HG02798 (cell line): ENCODE measurements around the gene GRAMD2B.
A peak's percentile ranks its signal among the peaks of the same experiment; 100 is the strongest.

Experiments used
- ATAC-seq: cut with Tn5 transposase; IDR thresholded peaks from one replicate; pipeline ENCODE4 v1.9.1; 2021; ENCODE audit warnings: mild to moderate bottlenecking; ENCODE audit not compliant: unreplicated experiment, poor library complexity

The GRAMD2B gene

DNA sequence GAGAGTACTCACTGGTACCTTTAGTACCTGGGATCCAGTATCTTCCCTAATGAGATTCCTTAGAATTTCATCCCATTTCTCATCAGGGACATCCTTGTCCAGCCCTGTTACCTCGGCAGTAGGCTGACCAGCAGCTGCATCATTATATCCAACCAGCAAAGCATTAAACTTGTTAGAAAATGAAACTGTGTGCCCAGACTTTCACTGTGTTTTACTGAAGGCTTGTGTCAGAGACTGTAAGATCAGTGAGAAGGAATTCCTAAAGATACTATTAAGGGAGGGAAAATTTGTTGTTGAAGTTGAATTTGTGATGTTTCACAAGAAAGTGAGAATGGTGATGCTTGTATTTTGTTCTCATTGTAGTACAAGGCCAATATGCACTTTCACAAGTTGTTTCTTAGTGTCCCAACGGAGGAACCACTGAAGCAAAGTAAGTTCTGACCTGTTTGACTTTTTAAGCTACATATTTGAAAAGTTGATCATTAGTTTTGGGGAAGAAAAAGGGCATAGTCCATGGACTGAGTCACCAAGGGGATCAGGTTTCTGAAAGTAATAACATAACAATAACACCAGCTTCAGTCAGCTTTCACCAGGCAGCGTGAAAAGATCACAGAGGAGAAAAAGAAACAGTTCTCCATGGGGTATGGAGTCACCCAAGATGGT is 48.8 kb downstream of the GRAMD2B start:
- ATAC-seq = no peak

DNA sequence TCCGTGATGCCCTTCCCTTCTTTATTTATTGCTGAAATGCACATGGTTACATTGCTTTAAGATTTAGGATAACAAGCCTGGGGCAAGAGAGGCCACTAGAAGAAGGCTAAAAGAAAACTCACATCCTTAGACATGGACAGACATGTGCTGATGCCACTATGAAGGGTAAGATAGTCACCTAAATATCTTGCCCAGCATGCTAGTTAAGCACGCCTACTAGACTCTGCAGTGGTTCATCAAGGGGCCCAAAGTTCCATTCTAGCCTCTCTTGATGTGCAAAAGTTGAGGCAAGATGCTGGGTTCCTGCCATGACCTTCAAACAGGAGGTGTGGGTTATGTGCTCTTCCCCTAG is 49.3 kb downstream of the GRAMD2B start:
- no peak for ATAC-seq

DNA sequence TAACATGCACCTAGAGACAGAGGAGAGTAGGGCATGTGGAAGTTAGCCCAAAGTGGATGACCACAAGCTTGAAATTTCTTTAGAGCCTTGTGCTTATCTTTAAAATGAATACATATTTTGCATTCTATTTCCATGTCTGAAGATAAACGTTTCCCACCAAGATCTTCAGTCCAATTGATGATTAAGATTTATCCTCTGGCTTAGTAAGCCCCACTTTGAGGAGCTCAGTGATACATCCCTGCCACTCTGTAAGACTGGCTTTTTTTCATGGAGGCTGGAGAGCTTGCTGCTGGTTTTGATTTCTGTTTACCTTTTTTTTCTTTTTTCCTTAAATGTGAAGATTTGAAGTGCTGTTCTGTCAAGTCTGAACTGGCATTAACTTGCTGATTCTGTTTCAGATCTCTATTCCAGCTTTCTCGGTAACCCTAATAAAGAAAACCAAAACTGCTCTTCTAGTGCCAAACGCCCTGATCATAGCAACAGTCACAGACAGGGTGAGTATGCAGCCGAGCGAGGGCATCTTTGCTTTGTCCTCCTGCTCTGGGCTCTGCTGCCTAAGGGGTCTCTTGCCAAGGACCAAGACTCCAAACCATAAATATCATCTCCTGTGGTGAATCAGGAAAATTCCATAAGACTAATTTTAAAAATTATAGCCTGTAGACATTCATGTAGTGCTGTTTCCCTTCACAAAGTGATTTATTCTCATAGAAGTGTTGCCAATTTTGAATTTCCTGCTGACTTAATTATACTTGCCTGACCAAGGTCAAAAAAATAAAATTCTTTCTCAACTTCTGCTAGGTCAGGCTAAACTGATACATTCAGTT is 54.3 kb downstream of the GRAMD2B start:
- ATAC-seq = no peak

DNA sequence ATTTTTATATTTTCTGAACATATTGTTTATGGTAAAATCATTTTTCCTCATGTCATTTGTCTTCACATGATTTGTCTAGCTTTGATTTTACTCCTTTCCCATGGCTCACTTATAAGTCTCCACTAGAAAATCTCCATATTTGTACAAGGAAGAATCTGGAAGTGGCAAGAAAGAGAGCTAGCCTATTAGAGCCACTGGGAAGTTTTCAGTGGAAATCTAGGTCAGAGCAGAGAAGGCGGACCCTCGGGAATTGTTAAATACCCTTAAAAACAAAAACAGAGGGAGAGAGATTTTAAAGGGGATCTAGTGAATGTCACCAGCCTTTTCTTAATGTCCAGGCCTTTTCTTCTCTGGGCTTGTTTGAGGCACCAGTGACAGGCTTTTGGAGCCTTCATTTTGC is 56.6 kb downstream of the GRAMD2B start:
- ATAC-seq = no peak

DNA sequence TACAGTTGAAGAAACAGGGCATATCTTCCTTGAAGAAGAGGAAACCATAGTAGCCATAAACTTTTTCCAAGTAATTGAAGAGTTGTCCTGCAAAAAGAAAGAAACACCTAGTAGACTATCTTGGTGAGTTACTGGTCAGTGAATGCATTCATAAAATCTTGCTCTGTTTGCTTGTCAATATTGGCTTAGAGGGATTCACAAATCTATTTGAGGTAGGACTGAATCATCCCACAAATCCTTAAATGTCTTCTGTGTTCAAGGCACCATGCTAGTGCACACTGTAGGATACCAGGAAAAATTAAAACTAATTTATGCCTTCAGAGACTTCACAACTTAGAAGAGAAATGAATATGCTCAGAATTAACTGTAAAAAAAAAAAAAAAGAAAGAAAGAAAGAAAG is 57.6 kb downstream of the GRAMD2B start:
- no peak for ATAC-seq

DNA sequence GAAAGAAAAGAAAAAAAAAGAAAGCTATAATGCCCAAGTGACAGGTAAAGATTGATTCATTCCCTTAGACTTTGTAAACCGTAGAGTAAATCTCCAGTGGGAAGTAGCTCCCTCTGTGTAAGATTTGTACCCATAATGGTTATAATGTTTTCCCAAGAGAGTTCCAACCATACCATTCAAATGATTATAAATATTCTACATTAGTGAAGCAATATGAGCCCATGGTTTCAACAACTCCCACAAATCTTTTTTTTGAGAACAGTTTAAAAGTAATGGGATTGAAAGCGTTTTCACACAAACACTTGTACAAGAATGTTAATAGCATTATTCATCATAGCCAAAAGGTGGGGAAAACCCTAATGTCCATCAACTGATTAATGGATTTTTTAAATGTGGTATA is 58.0 kb downstream of the GRAMD2B start:
- no peak for ATAC-seq

DNA sequence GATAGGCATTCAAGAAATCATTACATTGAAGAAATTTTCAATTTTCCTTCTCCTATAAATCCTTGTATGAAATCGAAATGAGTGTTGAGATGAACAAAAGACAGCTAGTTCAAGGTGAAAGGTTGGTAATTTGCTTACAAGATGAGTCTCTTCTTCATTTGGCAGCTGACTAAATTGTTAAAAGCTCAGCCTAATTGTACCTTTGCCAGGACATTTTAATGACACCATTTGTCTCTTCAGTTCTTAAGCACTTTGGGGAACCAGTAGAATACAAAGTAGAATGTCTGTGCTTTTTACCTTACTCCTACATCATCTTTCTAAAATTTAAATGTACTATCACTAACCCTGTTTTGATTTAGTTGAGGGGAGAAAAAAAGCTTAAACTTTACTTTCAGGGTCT is 59.4 kb downstream of the GRAMD2B start:
- no peak for ATAC-seq

DNA sequence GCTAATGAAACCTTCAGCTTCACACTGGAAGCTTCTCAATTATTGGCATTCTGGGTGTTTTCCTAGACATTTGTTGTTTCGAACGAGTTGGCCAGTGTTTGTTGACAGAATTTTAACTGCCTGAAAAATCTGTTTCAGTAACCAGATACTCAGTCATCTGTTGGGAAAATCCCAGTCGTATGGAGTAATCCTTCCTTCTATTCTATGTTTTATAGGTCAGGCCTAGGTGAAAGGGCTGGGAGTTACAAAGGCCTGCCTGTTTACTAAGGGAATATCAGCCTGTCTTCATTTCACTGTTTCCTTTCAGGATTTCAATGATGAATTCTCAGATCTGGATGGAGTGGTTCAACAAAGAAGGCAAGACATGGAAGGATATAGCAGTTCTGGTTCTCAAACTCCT is 59.9 kb downstream of the GRAMD2B start:
- no peak for ATAC-seq

DNA sequence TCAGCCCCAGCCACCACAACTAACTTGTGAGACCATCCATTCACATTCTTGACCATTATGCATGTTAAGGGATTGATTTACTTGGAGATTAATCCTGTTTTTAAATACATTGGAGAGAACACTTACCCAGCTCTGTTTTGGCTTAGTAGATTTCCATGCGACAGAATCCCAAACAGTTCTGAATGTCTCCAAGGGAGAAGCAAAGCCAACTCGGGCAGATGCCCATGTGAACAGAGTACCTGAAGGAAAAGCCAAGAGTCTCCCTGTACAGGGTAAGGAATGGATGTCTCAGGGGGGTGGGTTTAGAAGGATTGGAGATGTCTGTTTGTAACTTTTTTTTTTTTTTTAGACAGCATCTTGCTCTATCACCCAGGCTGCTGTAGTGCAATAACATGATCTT is 61.0 kb downstream of the GRAMD2B start:
- ATAC-seq = no peak

DNA sequence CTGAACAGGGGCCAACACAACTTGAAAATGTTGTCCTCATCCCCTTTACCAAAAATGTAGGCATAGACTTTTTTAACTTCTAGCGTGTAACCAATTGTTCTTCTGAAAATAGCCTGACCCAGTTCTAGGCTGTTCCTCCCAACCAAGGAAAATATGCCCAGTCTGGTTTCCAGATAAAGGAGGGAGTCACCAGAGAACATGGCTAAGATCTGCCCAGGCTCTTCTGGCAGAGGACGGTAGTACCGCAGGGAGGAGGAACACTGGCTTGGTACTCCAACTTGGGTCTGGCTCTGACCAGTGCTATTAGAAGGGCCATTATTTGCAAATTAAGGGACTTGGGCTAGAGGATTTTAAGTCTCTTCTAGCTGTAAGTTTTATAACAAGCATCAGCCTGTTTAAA is 63.1 kb downstream of the GRAMD2B start:
- no peak for ATAC-seq

DNA sequence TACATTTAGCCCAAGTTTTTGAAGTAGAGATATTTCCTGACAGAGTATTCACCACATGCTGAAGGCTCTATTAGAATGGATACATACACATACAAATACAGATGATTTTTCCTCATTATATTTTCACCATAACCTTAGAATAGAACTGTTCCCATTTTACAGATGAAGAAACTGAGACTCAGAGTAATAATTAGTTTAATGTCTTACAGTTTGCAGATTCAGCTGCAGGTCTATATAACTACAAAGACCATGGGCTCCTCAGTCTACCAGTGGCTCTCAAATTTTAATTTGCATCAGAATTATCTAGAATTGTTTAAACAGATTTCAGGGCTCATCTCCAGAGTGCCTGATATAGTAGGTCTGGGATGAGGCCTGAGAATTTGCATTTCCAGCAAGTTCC is 64.4 kb downstream of the GRAMD2B start:
- no peak for ATAC-seq

DNA sequence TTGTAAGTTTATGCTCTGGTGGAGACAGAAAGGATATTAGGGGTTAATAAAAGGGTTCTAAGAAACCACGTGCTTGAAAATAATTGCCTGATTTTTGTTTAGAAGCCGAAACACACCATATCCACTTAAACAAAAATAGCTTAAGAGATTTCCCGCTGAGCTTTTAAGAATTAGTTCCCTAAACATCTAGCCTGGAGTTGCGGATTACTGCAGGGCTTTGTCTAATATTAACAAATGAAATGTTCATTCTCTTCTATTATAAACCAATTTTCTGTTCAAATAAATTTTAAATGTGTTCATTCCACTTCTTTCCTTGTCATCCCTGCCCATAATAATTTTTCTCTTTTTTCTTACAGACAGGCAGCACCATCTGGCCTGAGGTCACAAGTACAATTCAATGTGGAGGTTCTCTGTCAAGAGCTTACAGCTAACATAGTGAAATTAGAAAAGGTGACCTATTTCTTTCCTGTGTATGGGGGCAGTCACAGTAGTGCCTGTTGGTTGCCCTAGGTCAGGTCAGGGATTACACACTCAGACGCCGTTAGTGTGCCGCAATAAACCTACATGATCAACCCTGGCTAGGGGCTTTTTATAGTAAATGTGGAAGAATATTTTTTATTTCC is 65.3 kb downstream of the GRAMD2B start:
- ATAC-seq = no peak

DNA sequence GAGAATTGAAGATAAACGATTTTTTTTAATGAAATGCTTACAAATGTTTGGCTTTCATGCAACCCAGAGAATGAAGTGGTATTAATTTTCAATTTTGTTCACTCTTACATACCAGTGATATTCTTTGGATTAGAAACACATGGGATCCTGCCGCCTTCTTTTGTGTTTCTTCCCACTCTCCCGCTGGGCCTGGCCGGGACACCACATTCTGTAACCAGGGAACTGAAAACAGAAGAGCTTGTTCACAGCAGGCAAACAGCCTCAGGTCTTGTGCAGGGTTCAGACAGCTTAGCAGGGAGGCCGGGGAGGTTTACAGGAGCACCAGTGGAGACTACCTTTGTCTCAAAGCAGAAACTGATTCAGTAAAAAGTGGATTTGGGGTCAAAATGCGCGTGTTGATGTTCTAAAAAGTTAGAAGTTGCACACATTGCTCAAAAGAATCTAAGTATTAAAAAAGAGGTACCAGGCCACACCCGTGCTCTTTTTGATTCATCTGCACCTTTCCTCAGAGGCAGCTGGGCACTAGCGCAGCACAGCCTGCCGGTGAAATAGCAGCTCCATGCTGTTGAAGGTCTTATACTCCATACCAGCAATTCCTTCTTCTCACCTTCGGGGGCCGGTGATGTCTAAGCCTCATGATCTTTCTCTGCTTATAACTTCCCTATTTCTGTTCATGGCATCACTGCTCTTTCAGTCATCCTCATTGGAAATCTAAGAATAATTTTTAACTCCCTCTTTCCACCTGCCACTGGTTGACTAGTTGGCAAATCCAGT is 67.1 kb downstream of the GRAMD2B start:
- ATAC-seq = no peak

DNA sequence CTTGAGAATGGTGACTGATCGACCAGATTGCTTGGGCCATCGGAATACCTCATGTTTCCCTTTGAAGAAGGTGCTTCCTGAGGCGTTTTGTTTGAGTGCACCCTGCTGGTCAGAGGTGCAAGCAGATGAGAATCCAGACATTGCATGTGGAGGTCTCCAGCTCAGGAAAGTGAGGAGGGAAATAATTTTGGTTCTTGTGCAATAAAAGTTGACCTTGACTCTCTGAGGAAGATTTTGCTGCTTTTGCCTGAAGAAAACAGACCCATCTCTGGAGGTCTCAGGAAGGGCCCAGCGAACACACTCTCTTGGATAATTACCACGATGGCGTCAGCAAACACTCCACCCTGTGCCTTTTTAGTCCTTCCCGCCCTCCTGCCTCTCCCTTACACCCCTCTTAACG is 69.7 kb downstream of the GRAMD2B start:
- no peak for ATAC-seq

DNA sequence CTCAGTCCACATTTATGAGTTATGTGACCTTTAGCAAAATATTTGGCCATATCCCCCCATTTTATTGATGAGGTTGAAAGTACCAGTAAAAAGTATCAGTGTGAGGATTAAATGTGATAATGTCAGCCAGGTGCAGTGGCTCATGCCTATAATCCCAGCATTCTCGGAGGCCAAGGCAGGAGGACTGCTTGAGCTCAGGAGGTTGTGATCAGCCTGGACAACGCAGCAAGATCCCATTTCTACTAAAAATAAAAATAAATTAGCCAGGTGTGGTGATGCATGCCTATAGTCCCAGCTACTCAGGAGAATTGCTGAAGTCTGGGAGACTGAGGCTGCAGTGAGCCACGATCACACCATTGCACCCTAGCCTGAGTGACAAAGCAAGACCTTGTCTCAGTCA is 71.2 kb downstream of the GRAMD2B start:
- ATAC-seq = no peak

DNA sequence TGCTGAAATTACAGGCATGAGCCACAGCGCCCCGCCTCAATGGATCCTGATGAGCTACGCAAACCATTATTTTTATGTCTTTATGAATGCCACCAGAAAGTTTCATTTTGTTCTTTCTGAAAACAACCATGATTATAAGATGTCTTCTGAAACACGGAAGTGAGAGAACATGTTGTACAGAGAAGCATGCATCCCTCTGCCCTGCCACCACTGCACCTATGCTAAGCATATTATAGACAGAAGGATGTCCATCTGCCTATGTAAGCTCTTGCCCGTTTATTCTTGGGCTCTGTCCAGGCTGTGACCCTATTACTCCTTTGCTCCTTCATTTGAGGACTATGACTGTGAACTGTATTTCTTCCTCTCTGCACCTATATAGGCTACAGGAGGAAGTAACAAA is 74.3 kb downstream of the GRAMD2B start:
- no peak for ATAC-seq

DNA sequence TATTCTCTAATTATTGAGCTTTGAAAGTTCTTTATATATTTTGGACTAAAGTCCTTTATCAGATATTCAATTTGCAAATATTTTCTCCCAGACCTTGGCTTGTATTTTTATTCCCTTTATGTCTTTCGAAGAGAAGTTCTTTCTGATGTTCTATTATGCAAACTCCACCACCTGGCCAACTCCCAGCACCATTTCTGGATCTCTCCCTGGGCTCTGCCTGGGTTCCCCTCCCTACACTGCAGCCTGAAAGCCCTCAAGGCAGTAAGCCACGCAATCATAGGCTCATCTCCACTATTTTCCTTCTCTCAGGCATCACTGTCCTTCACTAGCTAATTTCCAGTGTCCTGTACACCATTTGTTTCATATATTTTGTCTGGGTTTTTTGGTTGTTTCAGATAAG is 76.1 kb downstream of the GRAMD2B start:
- no peak for ATAC-seq

DNA sequence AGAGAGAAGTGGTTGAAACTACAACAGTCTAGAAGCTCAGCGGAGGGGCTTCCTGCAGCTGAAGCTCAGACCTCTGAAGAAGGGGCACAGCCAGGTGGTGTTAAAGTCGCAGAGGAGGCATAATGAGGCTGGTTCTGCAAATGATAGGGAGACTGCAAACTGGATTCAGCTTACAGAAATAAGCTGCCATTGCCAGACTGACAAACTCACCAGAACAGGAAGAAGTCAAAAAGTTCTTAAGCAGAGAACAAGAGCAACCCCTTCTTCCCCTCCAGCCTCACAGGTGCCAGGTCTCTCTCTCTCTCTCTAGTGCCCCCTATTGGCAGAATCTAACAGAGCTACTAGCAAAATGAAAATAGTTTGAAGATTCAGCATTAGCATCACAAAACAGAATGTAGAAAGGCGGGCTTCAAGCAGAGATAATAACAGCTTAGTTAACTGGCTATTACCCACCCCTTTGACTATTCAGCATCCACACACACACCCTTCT is 76.7 kb downstream of the GRAMD2B start:
- peak; percentile 74 for ATAC-seq

DNA sequence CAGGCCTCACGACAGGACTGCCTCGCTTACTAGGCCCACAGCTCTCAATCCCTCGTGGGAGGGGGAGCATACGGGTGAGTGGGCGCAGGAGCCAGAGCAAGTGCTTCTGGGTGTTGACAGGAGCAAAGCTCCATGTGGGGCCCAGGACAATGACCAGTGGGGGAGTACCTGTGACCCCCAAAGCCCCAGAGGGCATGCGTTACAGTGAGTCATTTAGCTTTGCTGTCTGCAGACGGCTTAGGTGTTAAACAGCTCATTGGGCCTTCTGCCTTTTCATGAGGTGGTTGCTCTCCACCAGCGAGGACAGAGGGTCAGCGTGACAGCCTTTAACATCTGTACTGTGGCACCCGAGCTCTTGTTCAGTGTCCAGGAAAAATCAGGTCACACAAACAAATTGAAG is 78.2 kb downstream of the GRAMD2B start:
- ATAC-seq = no peak

DNA sequence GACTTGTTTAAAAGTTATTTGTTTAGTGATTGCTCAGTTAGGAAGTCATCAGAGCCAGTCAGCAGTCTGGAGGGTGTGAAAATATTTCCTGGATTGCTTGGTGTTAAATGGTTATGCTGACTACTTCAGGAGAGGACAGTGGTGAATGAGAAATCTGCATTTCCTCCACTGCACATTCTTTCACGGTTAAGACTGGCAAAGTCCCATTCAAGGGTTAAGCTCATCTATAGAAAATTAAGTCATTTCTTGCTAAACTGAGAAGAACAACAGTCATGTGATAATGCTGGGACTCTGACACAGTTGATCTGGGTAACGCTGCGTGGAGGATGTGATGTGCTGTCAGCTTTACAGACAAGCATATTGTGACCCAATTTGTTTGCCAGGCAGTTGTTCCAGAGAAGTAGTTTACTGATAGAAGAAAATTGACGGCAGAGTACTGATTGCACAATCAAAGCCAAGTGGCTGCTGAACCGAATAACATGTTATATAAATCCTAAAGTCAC is 80.4 kb downstream of the GRAMD2B start:
- no peak for ATAC-seq

DNA sequence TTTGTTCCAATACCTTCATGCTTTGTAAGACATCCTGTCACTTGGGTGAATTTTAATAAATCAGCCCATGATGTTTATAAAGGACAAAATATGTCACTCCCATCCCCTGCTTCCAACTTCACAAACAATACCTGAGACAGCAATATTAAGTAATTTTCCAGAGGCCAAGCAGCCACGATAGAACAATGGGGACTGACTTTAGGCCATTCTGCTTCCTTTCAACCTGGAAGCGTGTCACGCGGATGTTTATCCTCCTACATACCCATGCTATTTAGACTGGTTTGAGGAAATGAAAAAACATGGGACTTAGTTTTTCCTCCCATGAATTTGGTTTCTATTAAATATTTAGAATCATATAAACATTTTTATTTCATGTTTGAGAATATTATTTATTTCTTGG is 82.9 kb downstream of the GRAMD2B start:
- ATAC-seq = no peak
